BLaER1 (cell line): Measurements from ENCODE around the gene MANBA.

Experiments
- H3K27ac ChIP-seq: shearing (Covaris generic); formaldehyde crosslinking; 2 replicates; pipeline ENCODE4 v1.8.1; 2022
- H3K27me3 ChIP-seq: shearing (Covaris generic); formaldehyde crosslinking; 2 replicates; pipeline ENCODE4 v1.8.1; 2022
- H3K36me3 ChIP-seq: shearing (Covaris generic); formaldehyde crosslinking; 2 replicates; pipeline ENCODE4 v1.8.1; 2022
- H3K4me1 ChIP-seq: shearing (Covaris generic); formaldehyde crosslinking; 2 replicates; pipeline ENCODE4 v1.8.1; 2022
- H3K4me2 ChIP-seq: shearing (Covaris generic); formaldehyde crosslinking; 2 replicates; pipeline ENCODE4 v1.8.1; 2022
- H3K4me3 ChIP-seq: shearing (Covaris generic); formaldehyde crosslinking; 2 replicates; pipeline ENCODE4 v1.8.1; 2022
- H3K9ac ChIP-seq: shearing (Covaris generic); formaldehyde crosslinking; 2 replicates; pipeline ENCODE4 v1.8.1; 2022
- H3K9me3 ChIP-seq: shearing (Covaris generic); formaldehyde crosslinking; 2 replicates; pipeline ENCODE4 v1.8.1; 2022
- H4K20me1 ChIP-seq: shearing (Covaris generic); formaldehyde crosslinking; 2 replicates; pipeline ENCODE4 v1.8.1; 2022
- Cebpa-rat ChIP-seq: shearing (Covaris generic); IDR thresholded peaks from 2 replicates; pipeline ENCODE4 v1.8.1; 2022

MANBA gene

GRCh38 chr4:102760645-102761295, at the start of gene MANBA:
Gene MANBA (minus strand): TSS chr4:102760968. CDS start chr4:102760894, 74 bp downstream.
- Histone ChIP-seq H3K9me3 (peaks cover 10% of the 10 kb centered on the region; the same call in 1 of the 2 replicates), H4K20me1 (peaks cover 32% of the 10 kb centered on the region), H3K27ac (peak within 1 kb of the TSS; percentile 75), H3K36me3 (no peaks in the 10 kb centered on the region; the same call in 1 of the 2 replicates), H3K4me1 (peaks cover 18% of the 10 kb centered on the region), H3K4me2 (peak within 1 kb of the TSS; percentile 91), H3K4me3 (peak within 1 kb of the TSS; percentile 85), H3K9ac (peak within 1 kb of the TSS; percentile 83), H3K27me3 (peaks cover 11% of the 10 kb centered on the region; the same call in 1 of the 2 replicates)
- TF ChIP-seq Cebpa-rat: no peak

GRCh38 chr4:102809691-102810090, 48.9 kb upstream of the MANBA start:
- no peaks in the 10 kb centered on the region for H3K9me3 ChIP-seq
- peaks cover 100% of the 10 kb centered on the region for H4K20me1 ChIP-seq
- no peak overlapping the region for H3K27ac ChIP-seq
- H3K36me3 ChIP-seq: peaks cover 93% of the 10 kb centered on the region
- no peak overlapping the region for H3K4me3 ChIP-seq
- H3K27me3 ChIP-seq: no peaks in the 10 kb centered on the region
- no peaks in the 10 kb centered on the region for H3K4me1 ChIP-seq
- no peak overlapping the region for H3K9ac ChIP-seq
- TF ChIP-seq Cebpa-rat: no peak
- H3K4me2 ChIP-seq: no peak overlapping the region

GRCh38 chr4:102809190-102809589, 48.4 kb upstream of the MANBA start:
- no peak for TF ChIP-seq Cebpa-rat
- peaks cover 100% of the 10 kb centered on the region for H4K20me1 ChIP-seq
- no peak overlapping the region for H3K27ac ChIP-seq
- H3K36me3 ChIP-seq: peaks cover 93% of the 10 kb centered on the region
- H3K4me1 ChIP-seq: no peaks in the 10 kb centered on the region
- H3K9ac ChIP-seq: no peak overlapping the region
- H3K27me3 ChIP-seq: no peaks in the 10 kb centered on the region
- H3K4me2 ChIP-seq: no peak overlapping the region
- H3K4me3 ChIP-seq: no peak overlapping the region
- H3K9me3 ChIP-seq: no peaks in the 10 kb centered on the region

DNA sequence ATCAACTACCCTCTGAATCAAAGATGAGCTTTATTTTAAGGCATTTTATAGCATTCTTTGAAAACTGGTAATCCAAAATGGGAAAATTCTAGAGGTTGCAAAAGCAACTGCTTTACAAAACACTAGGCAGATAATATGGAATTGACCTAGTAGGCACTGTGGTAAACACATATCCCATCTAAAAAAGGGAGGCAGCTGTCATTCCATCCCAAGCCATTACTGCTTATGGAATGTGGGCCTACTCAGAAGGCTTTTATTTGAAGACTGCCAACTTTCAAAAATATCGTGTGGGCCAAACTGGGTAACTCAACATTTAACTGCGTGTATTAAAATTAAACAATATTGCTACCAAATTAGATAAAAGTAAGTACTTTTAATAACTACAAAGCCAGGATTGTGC, 47.2 kb upstream of the MANBA start:
- H3K4me1 ChIP-seq: no peaks in the 10 kb centered on the region
- no peaks in the 10 kb centered on the region for H3K27me3 ChIP-seq
- no peak overlapping the region for H3K4me2 ChIP-seq
- peaks cover 94% of the 10 kb centered on the region for H3K36me3 ChIP-seq
- no peak overlapping the region for H3K4me3 ChIP-seq
- H3K9me3 ChIP-seq: no peaks in the 10 kb centered on the region
- TF ChIP-seq Cebpa-rat: no peak
- H4K20me1 ChIP-seq: peaks cover 100% of the 10 kb centered on the region
- no peak overlapping the region for H3K9ac ChIP-seq
- no peak overlapping the region for H3K27ac ChIP-seq

DNA sequence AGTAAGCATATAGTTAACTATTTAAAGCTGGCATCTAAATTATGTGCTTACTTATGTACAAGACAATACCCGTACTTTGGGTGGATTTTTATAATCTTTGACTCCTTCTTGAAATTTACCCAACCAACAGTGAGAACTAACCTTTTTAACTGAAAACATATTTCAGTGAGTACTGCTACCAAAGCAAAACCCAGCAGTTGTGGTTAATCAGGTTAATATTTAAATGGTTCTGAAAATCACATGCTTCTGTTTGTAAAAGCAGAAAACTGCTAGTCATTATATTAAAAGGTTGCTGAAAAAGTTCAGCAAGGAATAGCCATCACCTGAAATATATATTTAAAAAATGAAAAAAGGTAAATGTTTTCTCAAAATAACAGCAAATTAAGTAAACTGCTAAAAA, 46.6 kb upstream of the MANBA start:
- Histone ChIP-seq H3K4me1 (no peaks in the 10 kb centered on the region), H3K36me3 (peaks cover 98% of the 10 kb centered on the region), H4K20me1 (peaks cover 100% of the 10 kb centered on the region), H3K9me3 (no peaks in the 10 kb centered on the region), H3K4me2 (no peak overlapping the region), H3K4me3 (no peak overlapping the region), H3K27me3 (no peaks in the 10 kb centered on the region), H3K27ac (no peak overlapping the region), H3K9ac (no peak overlapping the region)
- no peak for TF ChIP-seq Cebpa-rat

GRCh38 chr4:102799816-102800215, 39.0 kb upstream of the MANBA start:
- Histone ChIP-seq H3K4me2 (no peak overlapping the region), H3K9me3 (no peaks in the 10 kb centered on the region), H3K27me3 (no peaks in the 10 kb centered on the region), H4K20me1 (peaks cover 100% of the 10 kb centered on the region), H3K4me3 (no peak overlapping the region), H3K4me1 (no peaks in the 10 kb centered on the region), H3K9ac (no peak overlapping the region), H3K36me3 (peaks cover 98% of the 10 kb centered on the region), H3K27ac (no peak overlapping the region)
- no peak for TF ChIP-seq Cebpa-rat

- Histone ChIP-seq H3K9me3 (no peaks in the 10 kb centered on the region), H3K4me3 (no peak overlapping the region), H3K4me1 (no peaks in the 10 kb centered on the region), H3K9ac (no peak overlapping the region), H3K36me3 (peaks cover 87% of the 10 kb centered on the region), H3K27ac (no peak overlapping the region), H4K20me1 (peaks cover 55% of the 10 kb centered on the region), H3K4me2 (no peak overlapping the region), H3K27me3 (no peaks in the 10 kb centered on the region)
- no peak for TF ChIP-seq Cebpa-rat
These were observed 34.2 kb upstream of the MANBA start for GRCh38 chr4:102794999-102795398.

DNA sequence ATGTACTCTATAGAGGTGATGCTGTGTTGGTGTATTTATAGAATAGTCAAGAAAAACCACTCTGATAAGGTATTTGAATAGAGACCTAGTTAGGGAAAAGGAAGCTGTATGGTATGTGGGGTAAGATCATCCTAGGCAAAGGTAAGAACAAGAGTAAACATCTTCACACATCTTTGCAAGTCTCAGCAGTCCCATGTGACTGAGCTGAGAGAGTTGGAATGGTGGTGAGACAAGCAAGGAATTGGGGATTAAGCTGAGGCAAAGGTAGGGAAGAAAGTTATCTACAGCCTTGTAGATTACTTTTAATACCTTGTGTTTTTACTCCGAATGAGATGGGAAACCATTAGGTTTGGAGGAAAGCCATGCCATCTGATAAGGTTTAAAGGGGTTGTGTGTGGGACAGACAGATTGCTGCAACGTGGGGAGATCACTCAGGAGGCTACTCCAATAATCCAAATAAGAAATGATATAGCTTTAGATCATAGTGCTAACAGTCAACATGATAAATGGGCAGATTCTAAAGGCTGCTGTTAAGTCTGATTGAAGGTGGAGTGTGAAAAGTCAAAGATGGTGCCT, 31.7 kb upstream of the MANBA start:
- Histone ChIP-seq H3K4me1 (no peaks in the 10 kb centered on the region), H4K20me1 (peaks cover 30% of the 10 kb centered on the region), H3K4me2 (no peak overlapping the region), H3K9me3 (no peaks in the 10 kb centered on the region), H3K9ac (no peak overlapping the region), H3K4me3 (no peak overlapping the region), H3K27me3 (no peaks in the 10 kb centered on the region), H3K36me3 (peaks cover 62% of the 10 kb centered on the region), H3K27ac (no peak overlapping the region)
- no peak for TF ChIP-seq Cebpa-rat

- no peak overlapping the region for H3K9ac ChIP-seq
- no peaks in the 10 kb centered on the region for H3K4me1 ChIP-seq
- H4K20me1 ChIP-seq: peaks cover 19% of the 10 kb centered on the region
- H3K27me3 ChIP-seq: no peaks in the 10 kb centered on the region
- no peak overlapping the region for H3K4me2 ChIP-seq
- H3K36me3 ChIP-seq: peaks cover 51% of the 10 kb centered on the region
- H3K27ac ChIP-seq: no peak overlapping the region
- TF ChIP-seq Cebpa-rat: no peak
- no peaks in the 10 kb centered on the region for H3K9me3 ChIP-seq
- no peak overlapping the region for H3K4me3 ChIP-seq
These were observed 30.6 kb upstream of the MANBA start for GRCh38 chr4:102791318-102791835.

DNA sequence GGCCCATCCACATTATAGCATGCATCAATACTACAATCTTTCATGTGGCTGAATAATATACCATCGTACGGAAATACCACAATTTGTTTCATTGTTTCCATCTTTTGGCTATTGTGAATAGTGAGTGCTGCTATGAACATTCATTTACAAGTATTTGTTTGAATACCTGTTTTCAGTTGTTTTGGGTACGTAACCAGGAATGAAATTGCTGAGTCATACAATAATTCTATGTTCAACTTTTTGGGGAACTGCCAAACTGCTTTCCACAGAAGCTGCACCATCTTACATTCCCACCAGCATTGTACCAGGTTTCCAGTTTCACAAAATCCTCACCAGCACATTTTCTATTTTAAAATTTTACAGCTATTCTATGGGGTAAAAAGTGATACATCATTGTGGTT, 28.5 kb upstream of the MANBA start:
- H3K27me3 ChIP-seq: no peaks in the 10 kb centered on the region
- H4K20me1 ChIP-seq: no peaks in the 10 kb centered on the region
- H3K36me3 ChIP-seq: peaks cover 30% of the 10 kb centered on the region
- H3K4me1 ChIP-seq: no peaks in the 10 kb centered on the region
- no peak overlapping the region for H3K9ac ChIP-seq
- no peak overlapping the region for H3K27ac ChIP-seq
- TF ChIP-seq Cebpa-rat: no peak
- H3K9me3 ChIP-seq: no peaks in the 10 kb centered on the region
- no peak overlapping the region for H3K4me3 ChIP-seq
- H3K4me2 ChIP-seq: no peak overlapping the region
